ENCODE data around the gene VWF. TPM values are rescaled to one million over a fixed set of nuclear protein-coding genes. Genes with fewer than 3 reads are reported as not detected.

VWF gene
- total and polyA plus RNA-seq, 2 of the 13 experiments (the other 11 are each of a cell fraction or from before 2014, with no cell fraction given): 0.20 to 0.25 TPM

- ATAC-seq: no peak
- Histone ChIP-seq H3K4me3 (replicated peaks in 1 of 3; ENCODE audit: insufficient read depth in 1 of 3, low read depth in 2 of 3, low read length in 3 of 3) (no peak overlapping the region), H3K9ac (ENCODE audit: insufficient read depth, low read depth, low read length) (no peak overlapping the region), H4K20me1 (ENCODE audit: insufficient read depth, low read length) (no peaks in the 10 kb centered on the region), H3K4me1 (ENCODE audit: insufficient read depth, low read length) (peaks cover 13% of the 10 kb centered on the region), H3K27me3 (ENCODE audit: control insufficient read depth in 1 of 2, insufficient read depth in 2 of 2, low read length in 2 of 2) (no peaks in the 10 kb centered on the region), H3K4me2 (ENCODE audit: low read depth, low read length) (no peak overlapping the region), H2AFZ (ENCODE audit: low read length) (no peak overlapping the region), H3K79me2 (ENCODE audit: insufficient read depth, low read length) (no peaks in the 10 kb centered on the region), H3K36me3 (replicated peaks in 1 of 2; ENCODE audit: control insufficient read depth in 1 of 2, insufficient read depth in 2 of 2, low read length in 2 of 2) (no peaks in the 10 kb centered on the region), H3K27ac (ENCODE audit: extremely low read length, insufficient read depth, low read length) (no peak overlapping the region), H3K9me3 (ENCODE audit: low read length) (no peaks in the 10 kb centered on the region)
- no peak for FAIRE-seq
- ChIA-PET CTCF (ENCODE audit: low intra/inter-chr PET ratio, low total read pairs) (no interaction called here), POLR2A (no interaction called here)
- TF ChIP-seq SMARCC2 (IDR thresholded peaks at IDR 0.05) (no peak), RFXAP (CRISPR knock-in tag; IDR thresholded peaks at IDR 0.05; ENCODE audit: borderline replicate concordance) (no peak), PBX2 (CRISPR knock-in tag; IDR thresholded peaks at IDR 0.05) (no peak), ZEB1 (IDR thresholded peaks at IDR 0.05; ENCODE audit: insufficient replicate concordance, low read depth) (no peak), PCBP2 (optimal IDR thresholded peaks at IDR 0.05; ENCODE audit: low read depth, low read length, poor library complexity, severe bottlenecking) (no peak), CEBPG (CRISPR knock-in tag; IDR thresholded peaks at IDR 0.05) (no peak), SNRNP70 (IDR thresholded peaks at IDR 0.05; ENCODE audit: low read depth, low read length) (no peak), ZC3H4 (CRISPR knock-in tag; IDR thresholded peaks at IDR 0.05; ENCODE audit: borderline replicate concordance) (no peak)
- intact Hi-C loops (cut with micrococcal nuclease; ENCODE audit: unreplicated experiment) (loop anchor here (10.0 kb wide), 1 partner anchor 303 kb away; no protein-coding TSS in a partner anchor), in situ Hi-C loops (cut with HindIII; ENCODE audit: extremely low pct_ligation_motif_present, low pct_unique_long_range_greater_than_20kb) (loop anchor here (10.0 kb wide), 1 partner anchor 303 kb away; no protein-coding TSS in a partner anchor)
- BruUV-seq (replicated peaks): no TSS peak
- DNase-seq (ENCODE audit: low spot score): no peak
- 36% methylated on average over 4 of the region's 4 CpGs for WGBS (ENCODE audit: low lambda C conversion rate)
Observed at GRCh38 chr12:5982106-5982505, 142.4 kb downstream of the VWF start.

- Histone ChIP-seq H4K20me1 (ENCODE audit: insufficient read depth, low read length) (no peaks in the 10 kb centered on the region), H3K27ac (ENCODE audit: extremely low read length, insufficient read depth, low read length) (no peak overlapping the region), H3K27me3 (ENCODE audit: control insufficient read depth in 1 of 2, insufficient read depth in 2 of 2, low read length in 2 of 2) (peaks cover 2 to 17% of the 10 kb centered on the region in 2 experiments; a peak in 3 of 5 replicates), H3K36me3 (replicated peaks in 1 of 2; ENCODE audit: control insufficient read depth in 1 of 2, insufficient read depth in 2 of 2, low read length in 2 of 2) (no peaks in the 10 kb centered on the region), H3K4me3 (replicated peaks in 1 of 3; ENCODE audit: insufficient read depth in 1 of 3, low read depth in 2 of 3, low read length in 3 of 3) (no peak overlapping the region), H3K4me1 (ENCODE audit: insufficient read depth, low read length) (no peaks in the 10 kb centered on the region), H3K9me3 (ENCODE audit: low read length) (no peaks in the 10 kb centered on the region), H3K4me2 (ENCODE audit: low read depth, low read length) (no peak overlapping the region), H2AFZ (ENCODE audit: low read length) (no peak overlapping the region), H3K9ac (ENCODE audit: insufficient read depth, low read depth, low read length) (no peak overlapping the region), H3K79me2 (ENCODE audit: insufficient read depth, low read length) (no peaks in the 10 kb centered on the region)
- BruUV-seq (replicated peaks): no TSS peak
- in situ Hi-C loops (cut with HindIII; ENCODE audit: extremely low pct_ligation_motif_present, low pct_unique_long_range_greater_than_20kb) (no loop called here), intact Hi-C loops (cut with micrococcal nuclease; ENCODE audit: unreplicated experiment) (no loop called here)
- no peak for ATAC-seq
- POLR2A ChIA-PET: no interaction called here
- 52% methylated on average over 6 of the region's 6 CpGs for WGBS (ENCODE audit: low lambda C conversion rate)
- CTCF ChIA-PET (ENCODE audit: low intra/inter-chr PET ratio, low total read pairs): no interaction called here
- no peak for DNase-seq (ENCODE audit: low spot score)
- no peak for FAIRE-seq
- no peak for TF ChIP-seq ZFY (CRISPR knock-in tag; IDR thresholded peaks at IDR 0.05)
- TF ChIP-seq TOE1 (CRISPR knock-in tag; IDR thresholded peaks at IDR 0.05): no peak
- TF ChIP-seq ZNF12 (CRISPR knock-in tag; IDR thresholded peaks at IDR 0.05): no peak
- no peak for TF ChIP-seq MAZ (IDR thresholded peaks at IDR 0.05; ENCODE audit: borderline replicate concordance, low read depth, low read length)
- TF ChIP-seq MAZ (CRISPR knock-in tag; IDR thresholded peaks at IDR 0.05; ENCODE audit: low read depth): no peak
- TF ChIP-seq TIGD3 (CRISPR knock-in tag; IDR thresholded peaks at IDR 0.05; ENCODE audit: borderline replicate concordance): no peak
- no peak for TF ChIP-seq ZBTB8A (CRISPR knock-in tag; IDR thresholded peaks at IDR 0.05; ENCODE audit: borderline replicate concordance, low read depth)
- no peak for TF ChIP-seq ZNF432 (CRISPR knock-in tag; IDR thresholded peaks at IDR 0.05; ENCODE audit: borderline replicate concordance)
- TF ChIP-seq ZNF713 (CRISPR knock-in tag; IDR thresholded peaks at IDR 0.05): no peak
Observed at GRCh38 chr12:5977556-5977955, 146.9 kb downstream of the VWF start.

Data from HepG2 (cell line).